ENCODE data around the gene BCAS1. TPM values are rescaled to one million over a fixed set of nuclear protein-coding genes. Genes with fewer than 3 reads are reported as not detected.

BCAS1 gene
- total and polyA plus RNA-seq, 10 donors = 0.23 to 1.3 (median 0.55) TPM; not detected in 2

GRCh38 chr20:53962388-53962787 lies 108.0 kb downstream of the BCAS1 start:
- no peak overlapping the region for H3K4me3 ChIP-seq
- H3K27ac ChIP-seq = no peak overlapping the region
- H3K27me3 ChIP-seq (replicated peaks in 1 of 7) = peaks cover 0 to 6% (median 0%) of the 10 kb centered on the region in 7 donors
- peaks cover 0 to 10% (median 0%) of the 10 kb centered on the region in 6 donors for H3K4me1 ChIP-seq
- intact Hi-C loops (cut with DNase I; ENCODE audit: low total_unique reads) = no loop called here
- no peaks in the 10 kb centered on the region for H3K36me3 ChIP-seq
- no peak for TF ChIP-seq POLR2A (IDR thresholded peaks at IDR 0.05)
- TF ChIP-seq POLR2AphosphoS5 (IDR thresholded peaks at IDR 0.05) = no peak
- TF ChIP-seq CTCF (IDR thresholded peaks at IDR 0.05 in 8 of 11, conservative IDR thresholded peaks at IDR 0.05 in 3 of 11) = no peak
- WGBS, 5 donors = 97 to 99% (median 97%) methylated on average over 3 of the region's 3 CpGs
- no peaks in the 10 kb centered on the region for H3K9me3 ChIP-seq
- DNase-seq = no peak

- no peaks in the 10 kb centered on the region for H3K36me3 ChIP-seq
- no peak overlapping the region for H3K4me3 ChIP-seq
- no peaks in the 10 kb centered on the region for H3K9me3 ChIP-seq
- peaks cover 0 to 2% (median 0%) of the 10 kb centered on the region in 7 donors for H3K27me3 ChIP-seq (replicated peaks in 1 of 7)
- H3K27ac ChIP-seq = no peak overlapping the region
- TF ChIP-seq POLR2AphosphoS5 (IDR thresholded peaks at IDR 0.05) (no peak), CTCF (IDR thresholded peaks at IDR 0.05 in 8 of 11, conservative IDR thresholded peaks at IDR 0.05 in 3 of 11) (no peak), POLR2A (IDR thresholded peaks at IDR 0.05) (no peak)
- peaks cover 0 to 10% (median 0%) of the 10 kb centered on the region in 6 donors for H3K4me1 ChIP-seq
- 45 to 63% (median 57%) methylated on average over 4 of the region's 4 CpGs for WGBS, 5 donors
- intact Hi-C loops (cut with DNase I; ENCODE audit: low total_unique reads) = no loop called here
- no peak for DNase-seq
Measured at GRCh38 chr20:53961527-53961926, 108.9 kb downstream of the BCAS1 start.

GRCh38 chr20:53960579-53961272 lies 109.7 kb downstream of the BCAS1 start:
- intact Hi-C loops (cut with DNase I; ENCODE audit: low total_unique reads) = no loop called here
- Histone ChIP-seq H3K27me3 (replicated peaks in 1 of 7) (no peaks in the 10 kb centered on the region), H3K4me1 (peaks cover 0 to 10% (median 0%) of the 10 kb centered on the region in 6 donors), H3K4me3 (no peak overlapping the region), H3K9me3 (peaks cover 0 to 6% (median 4%) of the 10 kb centered on the region in 8 donors), H3K36me3 (no peaks in the 10 kb centered on the region), H3K27ac (no peak overlapping the region)
- DNase-seq = no peak
- no peak for TF ChIP-seq CTCF (IDR thresholded peaks at IDR 0.05 in 8 of 11, conservative IDR thresholded peaks at IDR 0.05 in 3 of 11)
- no peak for TF ChIP-seq POLR2A (IDR thresholded peaks at IDR 0.05)
- TF ChIP-seq POLR2AphosphoS5 (IDR thresholded peaks at IDR 0.05) = no peak
- 40 to 52% (median 46%) methylated on average over 2 of the region's 2 CpGs for WGBS, 5 donors

- Histone ChIP-seq H3K4me3 (no peak overlapping the region), H3K4me1 (peaks cover 0 to 10% (median 0%) of the 10 kb centered on the region in 6 donors), H3K9me3 (peaks cover 0 to 6% (median 4%) of the 10 kb centered on the region in 8 donors), H3K36me3 (no peaks in the 10 kb centered on the region), H3K27ac (no peak overlapping the region), H3K27me3 (replicated peaks in 1 of 7) (no peaks in the 10 kb centered on the region)
- 79 to 90% (median 81%) methylated on average over 6 of the region's 6 CpGs for WGBS, 5 donors
- TF ChIP-seq CTCF (IDR thresholded peaks at IDR 0.05 in 8 of 11, conservative IDR thresholded peaks at IDR 0.05 in 3 of 11) (no peak), POLR2A (IDR thresholded peaks at IDR 0.05) (no peak), POLR2AphosphoS5 (IDR thresholded peaks at IDR 0.05) (no peak)
- DNase-seq = no peak
- intact Hi-C loops (cut with DNase I; ENCODE audit: low total_unique reads) = no loop called here
Measured at GRCh38 chr20:53959911-53960578, 110.3 kb downstream of the BCAS1 start.
